GM06990 (cell line): ENCODE data around the gene VOPP1.

Source experiments
- DNase-seq: peaks from one replicate; pipeline ENCODE4 v3.0.0-alpha.2; 2011; ENCODE audit not compliant: insufficient read length; ENCODE audit errors: extremely low read depth
- H3K27me3 ChIP-seq: replicated peaks from 2 replicates; pipeline ENCODE4 v1.6.0; 2011; ENCODE audit warnings: low read length; ENCODE audit not compliant: control insufficient read depth, insufficient read depth
- H3K36me3 ChIP-seq: 2 replicates; pipeline ENCODE4 v1.5.1; 2011; ENCODE audit warnings: low read length; ENCODE audit not compliant: control insufficient read depth, insufficient read depth
- H3K4me3 ChIP-seq: replicated peaks from 2 replicates; pipeline ENCODE4 v1.5.1; 2011; ENCODE audit warnings: low read depth, mild to moderate bottlenecking, control low read depth, low read length
- CTCF ChIP-seq: IDR thresholded peaks from 2 replicates; pipeline ENCODE4 v1.5.1; 2011; ENCODE audit warnings: low read length, control low read depth, mild to moderate bottlenecking, inconsistent platforms; ENCODE audit not compliant: insufficient read depth, poor library complexity, severe bottlenecking

Gene VOPP1

GRCh38 chr7:55423891-55424290, 148.4 kb downstream of the VOPP1 start:
- Histone ChIP-seq H3K4me3 (no peak overlapping the region), H3K27me3 (no peaks in the 10 kb centered on the region), H3K36me3 (peaks cover 10% of the 10 kb centered on the region)
- no peak for DNase-seq
- no peak for TF ChIP-seq CTCF

- peaks cover 10% of the 10 kb centered on the region for H3K36me3 ChIP-seq
- no peak overlapping the region for H3K4me3 ChIP-seq
- DNase-seq: no peak
- H3K27me3 ChIP-seq: no peaks in the 10 kb centered on the region
- no peak for TF ChIP-seq CTCF
These were observed 149.0 kb downstream of the VOPP1 start for GRCh38 chr7:55423277-55423711.
